Stimulated activated CD8-positive, alpha-beta memory T cell treated with anti-CD3 and anti-CD28 coated beads, Interleukin-2, amount 100 ng/mL, for 1 hour (primary cell): ENCODE results near the gene TRPM2.

Source experiments
- DNase-seq, 2 donors: peaks; one replicate each; pipeline ENCODE4 v3.0.0-alpha.2; 2020; ENCODE audit warnings: low read depth in 2 of 2

TRPM2 gene

DNA sequence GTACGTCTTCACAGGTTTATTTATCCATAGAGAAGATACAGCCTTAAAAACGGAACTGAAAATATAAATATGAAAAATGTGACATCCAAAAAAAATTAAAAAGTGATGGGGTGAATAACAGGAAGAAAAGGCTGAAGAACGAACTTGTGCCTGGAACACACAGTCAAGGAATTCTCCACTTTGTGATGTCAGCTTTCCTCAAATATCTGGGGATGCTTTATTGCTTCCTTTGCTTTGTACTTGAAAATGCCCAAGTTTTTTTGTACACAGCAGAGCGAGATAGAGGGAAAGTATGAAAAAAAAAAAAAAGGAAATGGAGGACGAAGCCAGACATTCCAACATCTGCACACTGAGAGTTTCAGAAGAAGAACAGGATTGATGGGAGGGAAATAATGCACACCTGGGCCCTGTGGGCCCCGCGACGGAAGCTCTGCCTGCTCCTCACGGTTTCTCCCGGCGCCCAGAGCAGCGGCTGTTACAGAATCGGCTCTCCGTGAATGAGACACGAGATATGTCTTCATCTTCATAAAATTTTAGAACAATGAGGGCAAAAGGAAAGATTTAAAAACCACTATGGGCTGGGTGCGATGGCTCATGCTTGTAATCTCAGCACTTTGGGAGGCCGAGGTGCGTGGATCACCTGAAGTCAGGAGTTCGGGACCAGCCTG is 91.9 kb downstream of the TRPM2 start:
- DNase-seq, result no peak

DNA sequence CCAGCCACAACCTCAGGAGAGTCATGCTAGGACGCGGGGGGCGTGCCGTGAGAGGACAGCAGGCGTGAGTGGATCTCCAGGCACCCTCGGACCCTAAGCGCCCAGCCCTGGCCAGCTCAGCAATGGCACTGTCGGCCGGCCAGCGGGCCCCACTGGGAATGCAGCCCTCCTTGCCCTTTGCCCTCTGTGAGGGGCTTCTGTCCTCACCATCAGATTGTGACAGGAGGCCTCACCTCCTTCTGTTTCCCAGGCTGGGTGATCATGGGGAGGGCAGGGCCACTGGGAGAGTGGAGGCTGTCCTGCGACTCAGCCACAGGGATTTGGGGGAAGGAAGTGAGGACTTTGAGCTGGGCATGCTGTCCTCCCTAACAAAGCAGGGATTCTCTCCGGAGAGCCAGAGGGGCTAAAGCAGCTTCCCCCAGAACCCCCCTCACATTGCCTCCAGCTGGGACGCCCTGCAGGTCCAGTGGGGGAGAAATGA is 95.3 kb downstream of the TRPM2 start:
- DNase-seq, result no peak

DNA sequence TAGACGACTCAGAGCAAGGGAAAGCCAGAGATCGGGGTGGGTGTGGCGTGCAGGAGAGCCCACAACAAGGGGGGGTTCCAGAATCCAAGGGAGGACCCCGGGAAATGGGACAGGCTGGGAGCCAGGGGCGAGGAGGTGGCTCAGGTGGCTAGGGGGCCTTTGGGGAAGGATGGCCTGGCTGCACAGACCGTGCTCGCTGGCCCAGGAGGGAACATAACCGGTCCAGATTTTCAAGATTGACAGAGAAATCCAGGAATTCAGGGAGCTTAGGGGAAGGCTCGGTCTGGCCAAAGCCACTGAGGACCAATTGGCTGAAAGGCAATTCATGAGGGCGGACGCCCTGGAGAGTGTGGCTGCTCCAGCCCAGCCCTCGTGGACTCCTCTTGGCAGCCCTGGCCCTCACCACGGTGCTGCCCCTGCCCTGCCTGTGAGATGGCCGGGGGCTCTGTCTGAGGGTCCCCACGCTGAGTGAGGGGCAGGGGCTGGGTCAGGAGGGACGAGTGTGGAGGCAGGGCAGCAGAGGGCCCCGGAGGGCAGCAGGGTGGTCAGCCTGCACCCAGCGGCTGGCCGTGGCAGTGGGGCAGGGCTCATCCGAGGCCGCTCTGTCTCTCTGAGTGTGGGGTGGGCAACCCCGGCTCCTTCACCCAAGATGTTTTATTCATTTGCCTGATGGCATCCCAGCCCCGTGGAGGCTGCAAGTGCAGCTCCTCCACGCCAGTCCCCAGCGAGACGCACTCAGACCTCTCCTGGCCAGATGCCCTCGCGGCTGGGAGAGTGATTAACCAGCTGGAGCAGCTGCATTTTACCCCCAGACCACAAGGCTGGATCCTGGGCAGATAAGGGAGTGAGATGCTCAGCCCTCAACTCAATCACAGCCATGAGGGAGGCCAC is 96.3 kb downstream of the TRPM2 start:
- no peak for DNase-seq

DNA sequence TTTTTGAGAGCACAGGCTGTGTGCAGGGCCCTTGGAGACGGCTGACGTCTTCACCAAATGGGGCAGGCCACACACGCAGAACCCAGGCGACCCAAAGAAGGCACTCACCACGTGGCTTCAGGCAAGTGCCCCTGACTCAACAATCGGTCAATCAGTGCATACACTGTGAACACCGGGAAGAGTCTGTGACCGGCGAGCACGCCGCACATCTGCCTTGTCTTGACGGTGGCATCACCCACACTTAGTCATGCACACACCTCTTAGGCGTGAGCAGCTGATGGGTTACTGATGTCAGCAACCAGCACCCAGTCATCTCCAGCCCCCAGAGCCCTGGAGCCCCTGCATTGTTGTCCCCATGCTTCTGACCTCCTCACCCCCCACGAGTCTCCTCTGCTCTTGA is 97.0 kb downstream of the TRPM2 start:
- no peak for DNase-seq

DNA sequence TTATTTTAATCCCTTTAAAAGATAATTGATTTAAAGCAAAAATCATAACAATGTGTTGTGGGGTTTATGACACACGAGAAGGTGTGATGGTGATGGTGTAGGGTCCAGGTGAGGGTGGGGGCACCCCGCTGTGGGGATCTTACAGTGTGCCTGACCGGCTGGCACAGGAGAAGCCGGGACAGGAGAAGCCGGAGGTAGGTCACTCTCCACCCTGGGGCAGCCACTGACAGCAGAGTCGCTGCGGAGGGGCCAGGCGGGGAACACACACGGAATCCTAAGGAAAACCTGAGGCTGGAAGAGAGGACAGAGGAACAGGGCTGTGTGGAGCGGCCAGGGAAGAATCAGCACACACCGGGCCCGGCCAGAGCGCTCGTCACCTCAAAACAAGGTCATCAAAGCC is 97.6 kb downstream of the TRPM2 start:
- no peak for DNase-seq

DNA sequence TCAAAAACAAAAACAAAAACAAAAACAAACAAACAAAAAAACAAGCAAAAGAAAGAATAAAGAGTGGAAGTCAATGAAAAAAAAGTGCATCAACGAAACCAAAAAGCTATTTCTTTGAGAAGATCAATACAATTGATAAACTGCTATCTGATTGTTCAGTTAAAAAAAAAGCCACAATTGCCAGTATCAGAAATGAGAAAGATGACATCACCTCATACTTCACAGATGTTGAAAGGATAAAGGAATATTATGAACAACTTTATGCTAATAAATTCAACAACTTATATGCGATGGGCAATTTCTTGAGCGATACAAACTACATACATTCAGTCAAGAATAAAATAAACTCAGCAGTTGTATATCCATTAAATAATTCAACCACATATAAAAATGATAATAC is 99.7 kb downstream of the TRPM2 start:
- DNase-seq, result no peak

DNA sequence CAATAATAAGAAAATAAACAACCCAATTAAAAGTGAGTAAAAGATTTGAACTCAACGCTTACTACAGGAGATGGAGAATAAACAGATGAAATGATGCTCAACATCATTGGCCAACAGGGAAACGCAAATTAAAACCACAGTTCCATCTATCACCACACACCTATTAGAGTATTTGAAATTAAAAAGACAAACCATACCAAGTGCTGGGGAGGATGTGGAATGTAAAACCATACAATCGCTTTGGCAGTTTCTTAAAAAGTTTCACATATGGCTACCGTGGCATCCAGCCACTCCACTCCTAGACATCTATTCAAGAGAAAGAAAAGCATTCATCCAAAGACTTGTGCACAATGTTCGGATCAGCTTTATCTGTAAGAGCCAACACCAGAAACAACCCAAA is 100.6 kb downstream of the TRPM2 start:
- no peak for DNase-seq

DNA sequence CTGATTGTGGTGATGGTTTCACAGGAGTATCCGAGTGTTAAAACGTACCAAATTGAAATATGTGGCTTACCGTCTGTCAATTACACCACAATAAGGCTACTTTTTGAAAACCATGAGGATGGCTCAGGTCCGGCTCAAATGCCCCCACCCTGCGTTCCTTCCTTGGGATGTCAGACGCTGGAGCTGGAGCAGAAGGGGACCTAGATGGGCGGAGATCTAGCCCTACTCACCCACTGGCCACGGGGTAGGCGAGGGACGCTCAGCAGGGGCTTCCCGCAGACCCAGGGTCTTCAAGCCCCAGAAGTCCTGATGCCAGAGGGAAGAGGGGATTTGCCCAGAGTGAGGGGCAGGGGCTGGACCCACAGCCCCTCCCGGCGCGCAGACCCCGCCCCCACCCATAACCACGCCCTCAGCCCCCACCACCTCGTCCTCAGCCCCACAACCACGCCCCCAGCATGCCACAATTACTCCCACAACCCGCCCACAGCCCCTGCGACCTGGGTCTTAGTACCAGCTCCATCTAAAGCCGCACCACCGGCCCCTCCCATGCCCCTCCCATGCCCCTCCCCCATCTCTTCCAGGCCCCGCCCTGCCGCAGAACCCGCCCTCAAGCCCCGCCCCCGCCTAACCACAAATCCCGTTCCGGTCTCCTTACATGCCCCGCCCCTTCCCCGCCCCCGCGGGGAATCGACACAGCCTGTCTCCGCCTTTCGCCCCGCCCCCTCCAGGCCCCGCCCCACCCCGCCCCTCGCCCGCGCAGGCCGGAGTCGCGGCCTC is 101.5 kb downstream of the TRPM2 start, which contains the start of gene LRRC3:
TSS of gene LRRC3 (plus strand) at position 764 of the 777 bp plus-strand sequence. CDS start 1,135 bp downstream, outside the sequence.
- DNase-seq, result peak; percentile 28 to 74

DNA sequence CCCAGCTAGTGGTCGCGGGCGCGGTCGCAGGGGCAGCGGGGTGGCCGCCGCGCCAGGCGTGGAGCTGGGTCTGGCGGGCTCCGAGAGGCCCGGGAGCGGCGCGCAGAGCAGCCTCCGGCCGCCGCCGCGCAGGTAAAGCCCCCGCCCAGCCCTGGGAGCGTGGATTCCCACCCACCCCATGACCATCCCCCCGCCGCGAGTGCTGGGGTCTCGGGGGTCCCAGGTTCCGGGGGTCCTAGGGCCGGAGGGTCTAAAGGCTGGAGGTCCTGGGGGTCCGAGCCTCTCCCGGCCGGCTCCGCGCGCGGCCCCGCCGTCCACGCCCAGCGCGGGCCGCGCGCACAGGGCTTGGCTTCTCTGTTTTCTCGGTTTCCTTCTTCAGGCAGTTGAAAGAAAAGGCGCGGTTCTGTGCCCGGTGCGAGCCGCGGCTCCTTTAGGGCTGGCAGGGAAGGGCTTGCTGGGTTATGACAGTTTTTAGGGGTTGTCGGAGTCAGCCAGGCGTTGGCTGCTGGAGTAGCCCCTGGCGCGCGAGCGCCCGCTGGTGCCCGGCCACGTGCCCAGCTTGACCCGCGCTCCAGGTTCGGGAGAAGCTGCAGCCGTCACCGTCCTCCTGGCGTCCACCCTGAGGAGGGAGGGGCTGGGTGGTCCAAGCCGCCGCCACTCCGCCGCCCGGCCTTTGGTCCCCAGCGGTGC is 102.2 kb downstream of the TRPM2 start:
- DNase-seq, result no peak

DNA sequence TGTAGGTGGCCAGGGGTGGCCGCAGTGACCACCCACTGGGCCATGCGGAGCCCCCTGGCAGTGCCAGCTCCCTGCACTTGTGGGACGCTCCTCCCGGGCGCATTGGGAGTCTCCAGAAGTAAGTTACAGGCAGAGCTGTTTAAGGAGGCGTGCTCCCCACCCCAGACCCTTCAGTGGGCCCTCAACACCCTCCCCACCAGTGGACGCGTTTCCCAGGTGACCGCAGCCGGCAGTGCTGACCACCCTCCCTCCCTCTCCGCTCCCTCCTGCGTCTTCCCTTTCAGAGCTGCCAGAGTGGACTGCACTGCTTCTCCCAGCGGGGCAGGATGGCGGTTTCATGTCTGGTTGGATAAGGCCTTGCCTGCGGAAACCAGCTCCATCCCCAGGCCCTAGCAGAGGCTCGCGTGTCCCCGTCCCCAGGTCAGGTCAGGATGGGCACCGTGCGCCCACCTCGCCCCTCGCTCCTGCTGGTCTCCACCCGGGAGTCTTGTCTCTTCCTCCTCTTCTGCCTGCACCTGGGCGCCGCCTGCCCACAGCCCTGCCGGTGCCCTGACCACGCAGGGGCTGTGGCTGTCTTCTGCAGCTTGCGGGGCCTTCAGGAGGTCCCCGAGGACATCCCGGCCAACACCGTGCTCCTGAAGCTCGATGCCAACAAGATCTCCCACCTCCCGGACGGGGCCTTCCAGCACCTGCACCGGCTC is 102.9 kb downstream of the TRPM2 start:
- no peak for DNase-seq

DNA sequence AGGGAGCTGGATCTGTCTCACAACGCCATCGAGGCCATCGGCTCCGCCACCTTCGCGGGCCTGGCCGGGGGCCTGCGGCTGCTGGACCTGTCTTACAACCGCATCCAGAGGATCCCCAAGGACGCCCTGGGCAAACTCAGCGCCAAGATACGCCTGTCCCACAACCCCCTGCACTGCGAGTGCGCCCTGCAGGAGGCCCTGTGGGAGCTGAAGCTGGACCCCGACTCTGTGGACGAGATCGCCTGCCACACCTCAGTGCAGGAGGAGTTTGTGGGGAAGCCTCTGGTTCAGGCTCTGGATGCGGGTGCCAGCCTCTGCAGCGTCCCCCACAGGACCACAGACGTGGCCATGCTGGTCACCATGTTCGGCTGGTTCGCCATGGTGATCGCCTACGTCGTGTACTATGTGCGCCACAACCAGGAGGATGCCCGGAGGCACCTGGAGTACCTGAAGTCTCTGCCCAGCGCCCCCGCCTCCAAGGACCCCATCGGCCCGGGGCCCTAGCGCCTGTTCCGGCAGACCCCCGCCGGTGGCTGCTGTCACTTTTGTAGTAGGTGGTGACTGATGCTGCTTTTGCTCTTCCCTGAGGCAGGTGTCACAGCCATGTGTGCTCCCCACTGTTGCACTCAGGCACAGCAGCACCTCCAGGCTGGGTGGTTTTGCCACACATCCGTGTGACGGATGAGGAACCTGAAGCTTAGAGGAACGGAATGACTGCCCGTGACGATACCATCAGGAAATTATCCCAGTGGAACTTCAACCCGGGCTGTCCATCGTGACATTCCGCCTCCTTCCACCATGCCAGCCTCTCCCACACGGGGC is 103.7 kb downstream of the TRPM2 start:
- DNase-seq, result no peak

DNA sequence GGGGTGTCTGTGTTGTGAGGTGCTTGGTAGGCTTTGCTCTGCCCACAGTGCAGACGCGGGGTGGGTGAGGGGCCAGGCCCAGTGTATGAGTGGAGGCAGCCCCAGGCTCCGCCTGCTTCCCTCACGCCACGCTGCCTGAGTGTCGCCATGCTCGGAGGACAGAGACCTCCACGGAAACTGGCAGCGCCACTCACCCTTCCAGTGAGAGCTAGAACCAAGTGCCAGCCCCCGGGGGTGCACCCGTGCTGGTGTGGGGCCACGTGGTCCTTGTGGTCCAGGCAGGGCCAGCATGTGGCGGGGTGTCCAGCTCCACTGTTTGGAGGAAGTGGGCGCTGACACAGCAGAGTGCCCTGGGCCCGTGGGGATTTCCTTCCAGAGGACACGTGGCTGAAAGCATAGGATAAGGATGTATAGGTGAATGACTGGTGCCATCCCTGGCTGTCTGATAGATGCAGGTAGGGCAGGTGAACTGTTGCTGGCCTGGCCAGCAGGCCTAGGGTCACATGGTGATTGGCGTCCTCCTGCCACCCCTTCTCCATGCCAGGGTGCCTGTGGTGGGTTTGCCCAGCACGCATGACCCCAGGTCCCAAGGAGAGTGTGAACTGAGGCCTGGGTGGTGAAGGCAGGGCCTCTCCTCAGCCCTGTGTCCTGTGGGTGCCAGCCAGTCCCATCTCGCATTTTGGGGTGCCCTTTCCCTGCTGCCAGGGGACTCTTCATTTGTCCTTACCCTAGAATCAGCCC is 105.7 kb downstream of the TRPM2 start:
- DNase-seq, result no peak

DNA sequence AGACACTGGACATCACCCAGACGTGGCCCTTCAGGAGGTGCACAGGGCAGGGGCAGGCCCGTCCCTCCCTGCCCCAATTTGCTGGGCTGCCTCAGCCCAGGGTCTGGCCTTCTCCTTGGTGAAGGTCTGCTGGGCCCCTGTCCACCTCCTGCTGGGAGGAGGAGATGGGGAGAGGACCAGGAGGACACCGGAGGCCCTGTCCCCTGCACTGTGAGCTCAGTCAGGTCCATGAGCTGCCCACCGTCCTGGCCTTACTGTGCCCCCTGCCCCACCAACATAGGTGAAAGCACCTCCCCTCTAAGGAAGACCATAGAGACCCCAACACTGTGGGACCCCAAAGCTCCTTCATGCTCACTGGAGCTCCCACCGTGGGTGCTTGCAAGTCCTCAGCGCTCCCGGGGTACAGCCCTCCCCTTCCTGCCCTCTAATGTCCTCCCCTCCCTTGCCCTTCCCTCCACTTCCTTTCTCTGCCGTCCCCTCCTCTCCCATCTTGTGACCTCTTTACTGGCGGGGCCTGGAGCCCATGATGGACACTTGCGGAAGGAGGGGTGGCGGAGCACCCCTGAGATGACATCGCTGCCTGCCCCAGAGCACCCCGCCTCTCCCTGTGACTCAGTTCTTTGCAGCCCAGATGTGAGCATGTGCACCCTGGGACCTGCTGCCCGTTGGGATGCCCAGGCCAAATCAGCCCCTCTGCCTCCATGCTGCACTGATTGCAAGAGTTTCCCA is 106.5 kb downstream of the TRPM2 start:
- no peak for DNase-seq

DNA sequence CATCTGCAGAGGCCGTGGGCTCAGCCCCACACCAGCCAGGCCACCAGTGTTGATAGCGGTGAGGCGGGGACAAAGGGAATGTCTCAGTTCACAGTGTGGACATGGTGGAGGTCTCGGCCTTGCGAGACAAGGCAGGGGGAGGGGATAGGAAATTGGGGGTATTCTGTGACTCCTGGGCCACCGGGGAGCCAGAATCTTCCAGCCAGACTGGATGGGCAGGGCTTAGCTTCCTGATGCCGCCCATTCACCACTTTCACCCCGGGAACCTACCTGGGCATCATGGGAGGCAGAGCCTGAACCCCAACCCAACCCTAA is 107.0 kb downstream of the TRPM2 start:
- no peak for DNase-seq

DNA sequence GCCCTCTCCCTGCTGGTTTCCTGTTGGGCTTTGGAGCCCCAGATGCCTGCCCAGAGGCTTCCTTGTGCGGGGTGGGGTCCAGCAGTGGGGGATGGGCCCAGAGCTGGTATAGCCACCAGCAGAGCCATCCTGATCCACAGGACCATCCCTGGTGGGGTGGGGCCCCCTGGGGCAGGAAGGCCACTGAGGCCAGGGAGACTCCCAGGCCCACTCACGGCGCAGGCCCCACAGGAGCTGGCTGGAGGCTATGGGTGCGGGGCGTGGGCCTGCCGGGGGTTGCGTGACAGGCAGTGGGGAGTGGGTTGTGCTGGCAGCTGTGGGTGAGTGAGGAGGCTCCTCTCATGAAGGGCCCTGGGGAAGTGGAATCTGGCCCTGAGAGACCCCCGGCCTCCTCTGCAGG is 107.6 kb downstream of the TRPM2 start:
- no peak for DNase-seq

DNA sequence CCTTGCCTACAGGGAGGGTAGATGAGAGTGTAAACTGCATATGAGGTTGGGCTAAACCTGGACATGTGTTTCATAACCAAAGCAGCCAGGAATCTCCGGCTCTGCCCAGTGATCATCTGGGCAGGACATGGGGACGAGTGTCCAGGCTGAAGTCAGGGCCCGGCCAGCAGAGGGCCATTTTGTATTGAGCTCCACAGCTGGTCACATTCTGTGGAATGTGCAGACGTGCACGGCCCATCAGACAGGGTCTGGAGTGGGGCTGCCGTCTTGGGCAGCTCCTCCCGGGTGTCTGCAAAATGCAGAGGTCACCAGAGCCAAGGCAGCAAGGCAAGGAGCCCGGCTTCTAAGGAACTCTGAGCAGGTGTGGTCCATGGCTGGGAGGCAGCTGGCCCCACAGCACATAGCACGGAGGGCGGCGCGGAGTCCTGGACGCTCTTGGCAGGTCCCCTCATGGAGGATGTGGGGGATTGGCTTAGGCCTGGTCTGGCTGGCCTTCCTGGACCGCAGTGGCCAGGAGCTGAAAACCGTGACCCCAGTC is 108.1 kb downstream of the TRPM2 start:
- DNase-seq, result no peak

DNA sequence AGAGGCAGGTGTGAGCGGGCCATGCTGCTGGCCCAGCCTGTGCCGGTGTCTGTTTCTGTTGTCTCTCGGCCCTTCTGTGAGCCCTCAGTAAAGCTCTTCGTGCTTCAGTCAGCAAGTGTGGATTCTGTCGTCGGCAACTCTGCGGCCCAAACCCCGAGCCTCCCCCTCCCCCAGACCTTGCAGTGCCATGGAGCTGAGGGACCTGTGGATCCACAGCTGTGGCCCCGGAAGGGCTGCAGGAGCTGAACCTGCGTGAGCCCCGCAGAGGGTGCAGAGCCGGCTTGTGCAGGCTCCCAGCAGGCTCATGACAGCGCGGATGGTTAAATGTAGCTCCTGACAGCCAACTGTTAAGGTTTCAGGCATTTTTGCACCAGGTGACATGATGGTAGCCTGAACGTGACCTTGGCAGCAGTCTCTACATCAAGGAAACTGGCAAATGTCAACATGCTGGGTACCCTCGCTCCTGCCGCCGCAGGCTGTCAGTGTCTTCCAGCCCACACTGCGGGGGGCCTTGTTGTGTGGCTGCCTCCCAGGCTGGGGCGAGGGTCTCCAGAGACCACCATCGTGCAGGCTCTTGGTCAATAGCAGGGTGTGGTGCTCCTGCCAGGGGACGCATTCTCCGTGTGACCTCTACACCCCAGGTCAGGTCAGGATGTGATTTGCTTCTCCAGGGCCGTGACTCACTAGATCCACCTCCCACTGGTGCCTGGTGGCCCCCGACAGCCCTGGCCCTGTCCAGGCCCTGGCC is 108.8 kb downstream of the TRPM2 start:
- DNase-seq, result no peak

DNA sequence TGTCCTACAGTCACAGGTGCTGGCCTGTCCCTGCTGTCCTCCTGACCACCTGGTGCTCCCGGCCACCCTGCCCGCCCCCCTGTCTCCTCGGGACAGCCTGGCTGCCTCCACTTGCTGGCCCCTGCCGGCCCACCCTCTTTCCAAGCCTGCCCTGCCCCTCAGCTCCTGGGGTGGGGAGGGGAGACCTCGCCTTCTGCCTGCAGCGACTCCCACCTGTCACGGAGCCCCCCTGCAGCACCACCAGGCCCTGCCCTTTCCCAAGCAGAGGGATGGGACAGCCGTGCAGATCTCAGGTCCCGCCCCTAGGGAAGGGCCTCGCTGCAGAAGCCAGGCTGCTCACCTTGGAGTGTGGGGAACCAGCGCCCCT is 109.4 kb downstream of the TRPM2 start:
- DNase-seq, result no peak
